ENCODE results near the gene CTU1.
"Not testable (repeated sequence)": the region's sequence is repeated elsewhere in the genome, so short reads cannot be mapped to it uniquely, and the experiment has no call there.

CTU1 gene

GRCh38 chr19:51108066-51108804, at the start of gene CTU1:
CTU1 (minus strand) TSS chr19:51108409; CDS start chr19:51104569, 3,840 bp downstream.
- peak; percentile 100 for DNase-seq

- no peak for DNase-seq
Observed at GRCh38 chr19:51157265-51157664, 49.1 kb upstream of the CTU1 start.

- DNase-seq: no peak
Observed at GRCh38 chr19:51156710-51157109, 48.5 kb upstream of the CTU1 start.

GRCh38 chr19:51150627-51151026, 42.4 kb upstream of the CTU1 start:
- DNase-seq: no peak

GRCh38 chr19:51148580-51148979, 40.4 kb upstream of the CTU1 start:
- DNase-seq: no peak

- DNase-seq: no peak
Observed at GRCh38 chr19:51147663-51148062, 39.5 kb upstream of the CTU1 start.

GRCh38 chr19:51146751-51147150, 38.5 kb upstream of the CTU1 start:
- no peak for DNase-seq

- no peak for DNase-seq
Observed at GRCh38 chr19:51145916-51146493, 37.8 kb upstream of the CTU1 start.

GRCh38 chr19:51144482-51145045, 36.4 kb upstream of the CTU1 start:
- no peak for DNase-seq

GRCh38 chr19:51143486-51143885, 35.3 kb upstream of the CTU1 start:
- no peak for DNase-seq

GRCh38 chr19:51142809-51143475, 34.7 kb upstream of the CTU1 start:
- DNase-seq: not testable (repeated sequence)

- no peak for DNase-seq
Observed at GRCh38 chr19:51142119-51142518, 33.9 kb upstream of the CTU1 start, which contains the start of gene SIGLEC7. SIGLEC7 (plus strand) TSS chr19:51142301; CDS start chr19:51142370, 69 bp downstream.

GRCh38 chr19:51141181-51141580, 33.0 kb upstream of the CTU1 start:
- no peak for DNase-seq

GRCh38 chr19:51140441-51140840, 32.2 kb upstream of the CTU1 start:
- no peak for DNase-seq

GRCh38 chr19:51139299-51140014, 31.2 kb upstream of the CTU1 start:
- no peak for DNase-seq

- DNase-seq: no peak
Observed at GRCh38 chr19:51138549-51138979, 30.4 kb upstream of the CTU1 start.

- peak; percentile 42 for DNase-seq
Observed at GRCh38 chr19:51137792-51138425, 29.7 kb upstream of the CTU1 start.

GRCh38 chr19:51136851-51137551, 28.8 kb upstream of the CTU1 start:
- DNase-seq: peak; percentile 39

- DNase-seq: peak; percentile 50
Observed at GRCh38 chr19:51135986-51136762, 28.0 kb upstream of the CTU1 start.

GRCh38 chr19:51135004-51135403, 26.8 kb upstream of the CTU1 start:
- no peak for DNase-seq
